Measurements from ENCODE around the gene ANKS1A.

DNA sequence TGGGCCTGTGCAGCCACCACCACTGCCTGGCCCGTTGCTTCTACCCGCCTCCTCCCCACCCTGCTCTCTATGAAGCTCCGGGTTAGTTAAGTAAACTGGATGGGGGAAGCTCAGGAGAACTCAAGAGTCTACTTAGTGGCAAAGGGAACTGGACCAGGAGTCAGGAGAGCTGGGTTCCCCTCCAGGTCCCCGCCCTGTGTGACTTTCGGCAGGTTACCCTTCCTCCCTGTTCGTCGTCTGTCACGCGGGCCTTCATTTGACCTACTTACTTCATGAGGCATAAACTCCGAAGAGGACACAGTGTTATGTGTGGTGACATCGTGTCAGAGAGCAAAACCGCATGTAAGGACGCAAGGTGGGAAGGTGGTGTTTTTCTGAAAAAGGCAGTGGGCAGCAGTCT, 176.8 kb downstream of the ANKS1A start:
- TF ChIP-seq, protein P1, sequence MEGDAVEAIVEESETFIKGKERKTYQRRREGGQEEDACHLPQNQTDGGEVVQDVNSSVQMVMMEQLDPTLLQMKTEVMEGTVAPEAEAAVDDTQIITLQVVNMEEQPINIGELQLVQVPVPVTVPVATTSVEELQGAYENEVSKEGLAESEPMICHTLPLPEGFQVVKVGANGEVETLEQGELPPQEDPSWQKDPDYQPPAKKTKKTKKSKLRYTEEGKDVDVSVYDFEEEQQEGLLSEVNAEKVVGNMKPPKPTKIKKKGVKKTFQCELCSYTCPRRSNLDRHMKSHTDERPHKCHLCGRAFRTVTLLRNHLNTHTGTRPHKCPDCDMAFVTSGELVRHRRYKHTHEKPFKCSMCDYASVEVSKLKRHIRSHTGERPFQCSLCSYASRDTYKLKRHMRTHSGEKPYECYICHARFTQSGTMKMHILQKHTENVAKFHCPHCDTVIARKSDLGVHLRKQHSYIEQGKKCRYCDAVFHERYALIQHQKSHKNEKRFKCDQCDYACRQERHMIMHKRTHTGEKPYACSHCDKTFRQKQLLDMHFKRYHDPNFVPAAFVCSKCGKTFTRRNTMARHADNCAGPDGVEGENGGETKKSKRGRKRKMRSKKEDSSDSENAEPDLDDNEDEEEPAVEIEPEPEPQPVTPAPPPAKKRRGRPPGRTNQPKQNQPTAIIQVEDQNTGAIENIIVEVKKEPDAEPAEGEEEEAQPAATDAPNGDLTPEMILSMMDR (IDR thresholded peaks at IDR 0.05) = no peak
- no peak for TF ChIP-seq POLR2A (IDR thresholded peaks at IDR 0.05)

Measured in testis (tissue), 2 donors.